Nephron (organoid): ENCODE results near the gene CHST9.

Experiments used
- H3K27ac Mint-ChIP-seq, 3 experiments: 2 replicates each; pipeline ENCODE4 v1.8.0; 2020; ENCODE audit warnings: mixed read lengths in 3 of 3, mild to moderate bottlenecking in 2 of 3, moderate library complexity in 1 of 3
- H3K27me3 Mint-ChIP-seq: 2 replicates; pipeline ENCODE4 v1.8.0; 2021; ENCODE audit warnings: low read depth, mild to moderate bottlenecking, moderate library complexity, mixed read lengths
- H3K36me3 Mint-ChIP-seq: 2 replicates; pipeline ENCODE4 v1.8.0; 2020; ENCODE audit warnings: low read depth, mixed read lengths
- H3K4me1 Mint-ChIP-seq: 2 replicates; pipeline ENCODE4 v1.8.0; 2020; ENCODE audit warnings: mixed read lengths
- H3K4me3 Mint-ChIP-seq, 3 experiments: 2 replicates each; pipeline ENCODE4 v1.8.0; 2020; ENCODE audit warnings: mild to moderate bottlenecking in 3 of 3, mixed read lengths in 3 of 3, moderate library complexity in 2 of 3
- H3K9me3 Mint-ChIP-seq: 2 replicates; pipeline ENCODE4 v1.8.0; 2020; ENCODE audit warnings: mixed read lengths
- TF ChIP-seq, protein P1 (sequence below), 3 experiments: fragments of 200-600 bp; sonication (generic); IDR thresholded peaks; one replicate each; pipeline ENCODE4 v1.5.0; 2021; ENCODE audit warnings: antibody characterized with exemption in 3 of 3; ENCODE audit not compliant: unreplicated experiment in 3 of 3

Gene CHST9

DNA sequence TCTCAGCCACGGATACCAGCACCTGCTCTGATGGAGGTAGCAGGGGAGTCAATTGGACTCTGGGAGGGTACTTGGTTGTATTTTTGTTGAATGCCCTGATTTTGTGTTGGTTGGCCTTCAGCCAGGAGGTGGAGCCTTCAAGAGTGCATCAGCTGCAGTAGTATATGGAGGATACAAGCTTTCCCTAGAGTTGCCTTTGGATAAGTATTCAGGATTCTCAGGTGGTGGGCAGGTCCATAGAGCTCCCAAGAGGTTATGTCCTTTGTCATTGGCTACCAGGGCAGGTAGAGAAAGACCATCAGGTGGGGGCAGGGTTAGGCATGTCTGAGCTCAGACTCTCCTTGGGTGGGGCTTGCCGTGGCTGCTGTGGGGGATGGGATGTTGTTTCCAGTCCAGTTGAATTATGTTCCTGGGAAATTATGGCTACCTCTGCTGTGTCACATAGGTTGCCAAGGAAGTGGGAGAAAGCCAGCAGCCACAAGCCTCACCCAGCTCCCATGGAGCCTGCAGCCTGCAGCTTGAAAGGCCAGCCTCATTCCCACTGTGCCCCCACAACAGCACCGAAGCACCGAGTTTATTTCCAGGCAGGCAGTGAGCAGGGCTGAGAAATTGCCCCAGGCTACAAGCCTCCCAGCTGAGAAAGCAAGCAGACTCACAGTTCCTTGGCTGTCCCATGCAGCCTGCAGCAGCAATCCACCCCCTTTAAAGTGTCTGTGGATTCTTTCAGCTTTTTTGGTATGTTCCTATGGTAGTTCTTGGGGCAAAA, 38.6 kb upstream of the CHST9 start:
- Mint-ChIP-seq H3K9me3 (peaks cover 3% of the 10 kb centered on the region), H3K4me1 (no peaks in the 10 kb centered on the region), H3K4me3 (no peak overlapping the region), H3K27me3 (peaks cover 4% of the 10 kb centered on the region), H3K27ac (peak overlapping the region in 1 of 3 experiments; percentile 72), H3K36me3 (no peaks in the 10 kb centered on the region)
- TF ChIP-seq, protein P1, sequence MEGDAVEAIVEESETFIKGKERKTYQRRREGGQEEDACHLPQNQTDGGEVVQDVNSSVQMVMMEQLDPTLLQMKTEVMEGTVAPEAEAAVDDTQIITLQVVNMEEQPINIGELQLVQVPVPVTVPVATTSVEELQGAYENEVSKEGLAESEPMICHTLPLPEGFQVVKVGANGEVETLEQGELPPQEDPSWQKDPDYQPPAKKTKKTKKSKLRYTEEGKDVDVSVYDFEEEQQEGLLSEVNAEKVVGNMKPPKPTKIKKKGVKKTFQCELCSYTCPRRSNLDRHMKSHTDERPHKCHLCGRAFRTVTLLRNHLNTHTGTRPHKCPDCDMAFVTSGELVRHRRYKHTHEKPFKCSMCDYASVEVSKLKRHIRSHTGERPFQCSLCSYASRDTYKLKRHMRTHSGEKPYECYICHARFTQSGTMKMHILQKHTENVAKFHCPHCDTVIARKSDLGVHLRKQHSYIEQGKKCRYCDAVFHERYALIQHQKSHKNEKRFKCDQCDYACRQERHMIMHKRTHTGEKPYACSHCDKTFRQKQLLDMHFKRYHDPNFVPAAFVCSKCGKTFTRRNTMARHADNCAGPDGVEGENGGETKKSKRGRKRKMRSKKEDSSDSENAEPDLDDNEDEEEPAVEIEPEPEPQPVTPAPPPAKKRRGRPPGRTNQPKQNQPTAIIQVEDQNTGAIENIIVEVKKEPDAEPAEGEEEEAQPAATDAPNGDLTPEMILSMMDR (IDR thresholded peaks at IDR 0.05; ENCODE audit: unreplicated experiment in 3 of 3) = no peak

DNA sequence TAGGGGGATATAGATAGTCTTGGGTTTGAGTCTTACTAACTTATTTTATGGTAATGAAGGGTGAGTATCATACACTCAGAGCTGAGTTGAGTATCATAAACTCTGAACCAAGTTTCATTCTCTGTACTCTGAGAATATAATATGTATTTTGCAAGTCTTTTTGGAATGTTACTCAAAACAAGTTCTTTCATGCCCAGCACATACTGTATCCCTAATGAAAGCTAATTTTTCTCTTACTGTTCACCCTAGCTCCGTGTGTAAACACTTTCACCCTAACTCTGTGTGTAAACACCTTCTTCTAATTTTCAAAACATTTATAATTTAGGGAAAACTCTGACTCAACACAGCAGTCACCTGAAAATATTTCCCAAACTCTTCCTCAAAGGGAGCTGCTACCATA, 29.7 kb upstream of the CHST9 start:
- Mint-ChIP-seq H3K27ac (no peak overlapping the region), H3K4me1 (no peaks in the 10 kb centered on the region), H3K4me3 (no peak overlapping the region), H3K27me3 (peaks cover 7% of the 10 kb centered on the region), H3K36me3 (no peaks in the 10 kb centered on the region), H3K9me3 (peaks cover 3% of the 10 kb centered on the region)
- TF ChIP-seq, protein P1 (IDR thresholded peaks at IDR 0.05; ENCODE audit: unreplicated experiment in 3 of 3) = no peak

DNA sequence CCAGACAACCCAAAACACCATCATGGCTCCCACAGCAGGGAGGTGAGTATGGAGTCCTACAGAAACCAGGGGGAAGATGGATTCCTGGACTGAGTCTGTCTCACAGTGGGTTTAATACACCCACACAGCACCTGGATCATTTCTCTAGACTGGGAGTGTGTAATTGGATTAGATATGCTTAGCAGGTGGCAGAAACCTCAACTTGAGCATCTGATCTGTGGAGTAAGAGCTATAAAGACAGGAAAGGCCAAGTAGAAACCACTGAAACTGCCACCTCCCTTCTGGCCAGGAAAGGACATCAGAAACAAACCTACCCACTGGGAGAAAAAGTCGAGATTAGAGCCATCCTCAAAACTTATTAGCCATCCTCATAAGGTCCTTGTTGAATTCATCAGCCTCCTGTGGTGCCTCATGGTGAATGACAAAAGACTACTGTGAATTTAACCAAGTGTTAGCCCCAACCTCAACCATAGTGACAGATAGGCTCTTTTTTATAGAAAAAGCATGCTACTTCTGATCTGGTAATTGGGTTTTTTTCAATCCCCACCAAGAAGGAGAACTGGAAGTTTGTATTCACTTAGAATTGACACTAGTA, 28.1 kb upstream of the CHST9 start:
- H3K27me3 Mint-ChIP-seq = peaks cover 7% of the 10 kb centered on the region
- H3K9me3 Mint-ChIP-seq = peaks cover 3% of the 10 kb centered on the region
- H3K27ac Mint-ChIP-seq = no peak overlapping the region
- H3K4me1 Mint-ChIP-seq = no peaks in the 10 kb centered on the region
- TF ChIP-seq, protein P1 (IDR thresholded peaks at IDR 0.05; ENCODE audit: unreplicated experiment in 3 of 3) = no peak
- H3K4me3 Mint-ChIP-seq = no peak overlapping the region
- no peaks in the 10 kb centered on the region for H3K36me3 Mint-ChIP-seq

DNA sequence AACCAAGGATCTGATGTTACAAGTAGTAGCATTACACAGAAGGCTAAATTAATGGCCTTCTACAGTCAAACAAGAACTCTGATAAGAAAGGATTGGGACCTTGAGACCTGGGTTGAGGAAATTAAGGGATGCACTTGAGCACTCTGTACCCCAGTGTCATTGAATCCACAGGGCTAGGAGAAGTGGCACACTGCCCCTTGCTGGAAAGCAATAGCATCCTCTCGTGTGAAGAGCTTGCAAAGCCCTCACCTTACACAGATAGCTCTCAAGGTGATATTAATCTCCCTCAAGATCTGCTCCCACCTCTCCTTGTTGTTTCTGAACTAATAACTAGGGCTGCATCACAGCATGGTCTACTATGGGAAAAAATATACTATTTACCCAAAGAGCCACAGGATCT, 26.5 kb upstream of the CHST9 start:
- H3K4me3 Mint-ChIP-seq = no peak overlapping the region

DNA sequence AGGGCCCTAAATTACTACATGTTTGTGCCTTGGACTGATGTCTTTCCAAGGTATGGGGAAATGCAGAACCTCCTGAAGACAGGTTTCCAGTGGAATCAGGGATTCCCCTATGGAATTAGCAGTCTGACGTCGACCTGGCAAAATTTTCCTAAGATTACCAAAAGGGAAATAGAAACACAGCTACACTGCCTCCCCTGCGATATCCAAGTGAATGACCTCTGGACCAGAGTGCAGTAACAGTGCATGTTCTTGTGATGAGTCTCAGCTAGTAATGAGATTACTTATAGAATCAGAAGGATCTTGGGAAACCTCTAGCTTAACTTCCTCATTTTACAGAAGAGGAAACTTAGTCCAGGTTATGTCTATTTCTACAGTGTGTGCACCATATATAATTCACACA, 21.3 kb upstream of the CHST9 start:
- TF ChIP-seq, protein P1 (IDR thresholded peaks at IDR 0.05; ENCODE audit: unreplicated experiment in 3 of 3) = no peak
- Mint-ChIP-seq H3K4me1 (no peaks in the 10 kb centered on the region), H3K9me3 (no peaks in the 10 kb centered on the region), H3K4me3 (no peak overlapping the region), H3K27ac (no peak overlapping the region), H3K27me3 (peaks cover 7% of the 10 kb centered on the region), H3K36me3 (no peaks in the 10 kb centered on the region)

More for the DNA sequence above, 26.5 kb upstream of the CHST9 start:
- H3K27me3 Mint-ChIP-seq = peaks cover 7% of the 10 kb centered on the region
- H3K4me1 Mint-ChIP-seq = no peaks in the 10 kb centered on the region
- peaks cover under 1% of the 10 kb centered on the region for H3K9me3 Mint-ChIP-seq
- H3K36me3 Mint-ChIP-seq = no peaks in the 10 kb centered on the region
- TF ChIP-seq, protein P1 (IDR thresholded peaks at IDR 0.05; ENCODE audit: unreplicated experiment in 3 of 3) = no peak
- no peak overlapping the region for H3K27ac Mint-ChIP-seq

DNA sequence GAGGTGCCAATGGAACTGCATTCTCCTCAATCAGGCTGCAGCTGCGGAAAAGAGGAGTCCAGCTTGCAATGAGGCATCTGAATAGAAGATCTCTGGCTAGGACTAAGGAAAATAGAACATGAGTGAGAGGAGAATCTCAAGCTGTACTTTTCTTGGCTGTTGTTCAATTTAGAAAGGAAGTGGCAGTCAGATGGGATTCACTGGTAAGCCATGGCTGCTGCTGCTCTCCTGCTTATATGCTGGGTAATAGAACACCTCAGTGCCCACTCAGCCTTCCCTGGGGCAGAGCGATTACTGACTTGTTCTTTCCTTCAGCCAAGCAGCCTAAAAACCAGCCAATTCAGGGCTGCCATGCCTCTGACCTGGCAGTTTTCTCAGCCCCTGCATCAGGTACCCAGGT, 17.6 kb upstream of the CHST9 start:
- no peaks in the 10 kb centered on the region for H3K4me1 Mint-ChIP-seq
- no peaks in the 10 kb centered on the region for H3K27me3 Mint-ChIP-seq
- TF ChIP-seq, protein P1 (IDR thresholded peaks at IDR 0.05; ENCODE audit: unreplicated experiment in 3 of 3) = no peak
- no peaks in the 10 kb centered on the region for H3K9me3 Mint-ChIP-seq
- H3K36me3 Mint-ChIP-seq = no peaks in the 10 kb centered on the region
- no peak overlapping the region for H3K4me3 Mint-ChIP-seq
- H3K27ac Mint-ChIP-seq = no peak overlapping the region
